SK-N-SH (cell line): ENCODE measurements around the gene DSE. TPM values are rescaled to one million over a fixed set of nuclear protein-coding genes. Genes with fewer than 3 reads are reported as not detected.

ENCODE experiments used
- CTCF ChIA-PET: fragments of 300-600, 350-600 bp; formaldehyde crosslinking; extraction: SDS; loops from one replicate; lab custom pipeline; 2021; lab: Yijun Ruan, JAX
- POLR2A ChIA-PET: fragments of 350-600 bp; sonication (Branson Sonifier 250); formaldehyde crosslinking; extraction: SDS; loops from one replicate; lab custom pipeline; 2020; ENCODE audit warnings: antibody characterized with exemption, inconsistent platforms; lab: Yijun Ruan, JAX
- DNase-seq: peaks from one replicate; pipeline ENCODE4 v3.0.0; 2012
- H2AFZ ChIP-seq: fragments of 200-600 bp; sonication (generic); 2 replicates; pipeline ENCODE4 v1.8.1; 2016; ENCODE audit warnings: antibody characterized with exemption, mild to moderate bottlenecking, low read depth
- H3F3A ChIP-seq: fragments of 200-600 bp; sonication (generic); replicated peaks from 2 replicates; pipeline ENCODE3; 2016; ENCODE audit warnings: antibody characterized with exemption, mild to moderate bottlenecking; ENCODE audit not compliant: insufficient read depth
- H3K27ac ChIP-seq, 2 experiments: fragments of 200-500 bp in 1 of 2; fragments of 200-600 bp in 1 of 2; sonication (Bioruptor generic) in 1 of 2; sonication (generic), shearing (Covaris generic) in 1 of 2; 2 replicates each; pipeline versions ENCODE4 v1.5.1 to v1.6.1; 2014 to 2016; ENCODE audit warnings: low read depth in 2 of 2, inconsistent platforms in 1 of 2, low read length in 1 of 2, mild to moderate bottlenecking in 1 of 2, mixed read lengths in 1 of 2
- H3K27me3 ChIP-seq: fragments of 200-600 bp; sonication (generic), shearing (Covaris generic); 2 replicates; pipeline ENCODE4 v1.6.1; 2016; ENCODE audit warnings: mixed run types; ENCODE audit not compliant: insufficient read depth
- H3K36me3 ChIP-seq, 2 experiments: fragments of 200-500 bp in 1 of 2; fragments of 200-600 bp in 1 of 2; sonication (Bioruptor generic) in 1 of 2; sonication (generic) in 1 of 2; replicated peaks in 1 of 2; 2 replicates each; pipeline versions ENCODE3 to v1.5.1; 2014 to 2016; ENCODE audit warnings: low read length in 1 of 2, mild to moderate bottlenecking in 1 of 2; ENCODE audit not compliant: insufficient read depth in 2 of 2, control insufficient read depth in 1 of 2
- H3K4me1 ChIP-seq, 2 experiments: fragments of 200-500 bp in 1 of 2; fragments of 200-600 bp in 1 of 2; sonication (Bioruptor generic) in 1 of 2; sonication (generic), shearing (Covaris generic) in 1 of 2; 2 replicates each; pipeline versions ENCODE4 v1.5.1 to v1.6.1; 2014 to 2016; ENCODE audit warnings: low read depth in 1 of 2, low read length in 1 of 2, mixed run types in 1 of 2; ENCODE audit not compliant: insufficient read depth in 2 of 2, control insufficient read depth in 1 of 2
- H3K4me2 ChIP-seq: fragments of 200-600 bp; sonication (generic), shearing (Covaris generic); 2 replicates; pipeline ENCODE4 v1.6.1; 2017; ENCODE audit warnings: mixed run types
- H3K4me3 ChIP-seq, 2 experiments: fragments of 200-500 bp in 1 of 2; fragments of 200-600 bp in 1 of 2; sonication (Bioruptor generic) in 1 of 2; sonication (generic), shearing (Covaris generic) in 1 of 2; 2 replicates each; pipeline versions ENCODE4 v1.5.1 to v1.8.1; 2014 to 2016; ENCODE audit warnings: low read depth in 2 of 2, inconsistent platforms in 1 of 2, low read length in 1 of 2, mild to moderate bottlenecking in 1 of 2, mixed read lengths in 1 of 2, moderate library complexity in 1 of 2
- H3K79me2 ChIP-seq: fragments of 200-600 bp; sonication (generic); 2 replicates; pipeline ENCODE4 v1.8.1; 2017; ENCODE audit warnings: mild to moderate bottlenecking; ENCODE audit not compliant: insufficient read depth
- H3K9ac ChIP-seq: fragments of 200-600 bp; sonication (generic); 2 replicates; pipeline ENCODE4 v1.6.1; 2017; ENCODE audit warnings: mixed run types
- H3K9me2 ChIP-seq: fragments of 200-600 bp; sonication (generic); 2 replicates; pipeline ENCODE4 v1.6.1; 2017; ENCODE audit warnings: mixed run types
- H3K9me3 ChIP-seq: fragments of 200-600 bp; sonication (generic); 2 replicates; pipeline ENCODE4 v1.6.1; 2017; ENCODE audit warnings: mixed run types, mild to moderate bottlenecking, moderate library complexity
- H4K20me1 ChIP-seq: fragments of 200-600 bp; sonication (generic); 2 replicates; pipeline ENCODE4 v1.6.1; 2017; ENCODE audit warnings: mild to moderate bottlenecking, mixed run types; ENCODE audit not compliant: insufficient read depth
- CTCF ChIP-seq: fragments of 200-600 bp; sonication (generic); IDR thresholded peaks from 2 replicates; pipeline ENCODE4 v1.6.1; 2017; ENCODE audit warnings: antibody characterized with exemption, mild to moderate bottlenecking, moderate library complexity
- FOSL2 ChIP-seq: IDR thresholded peaks from 2 replicates; pipeline ENCODE4 v1.4.0; 2012; ENCODE audit warnings: low read depth, mild to moderate bottlenecking, moderate library complexity, borderline replicate concordance
- FOXM1 ChIP-seq: IDR thresholded peaks from 2 replicates; pipeline ENCODE4 v1.4.0; 2012; ENCODE audit warnings: low read depth, mild to moderate bottlenecking
- GABPA ChIP-seq: IDR thresholded peaks from 2 replicates; pipeline ENCODE4 v1.4.0; 2012; ENCODE audit warnings: low read depth, mild to moderate bottlenecking
- IRF3 ChIP-seq: fragments of 150-350 bp; IDR thresholded peaks from 2 replicates; pipeline ENCODE4 v1.6.1; 2016; ENCODE audit warnings: mild to moderate bottlenecking, low read depth, low read length
- NFIC ChIP-seq: IDR thresholded peaks from 2 replicates; pipeline ENCODE4 v1.4.0; 2012; ENCODE audit warnings: borderline replicate concordance
- RAD21 ChIP-seq: IDR thresholded peaks from 2 replicates; pipeline ENCODE4 v1.6.1; 2012; ENCODE audit warnings: mild to moderate bottlenecking, low read length
- REST ChIP-seq: IDR thresholded peaks from 2 replicates; pipeline ENCODE4 v1.6.1; 2012; ENCODE audit warnings: mild to moderate bottlenecking, low read depth, low read length, moderate library complexity
- RFX5 ChIP-seq: IDR thresholded peaks from 2 replicates; pipeline ENCODE4 v1.6.1; 2012; ENCODE audit warnings: mild to moderate bottlenecking, improper control_type of control experiment, low read length
- SIN3A ChIP-seq: IDR thresholded peaks from 2 replicates; pipeline ENCODE4 v1.6.1; 2012; ENCODE audit warnings: low read depth, mild to moderate bottlenecking, low read length, moderate library complexity, borderline replicate concordance
- TEAD4 ChIP-seq: IDR thresholded peaks from 2 replicates; pipeline ENCODE4 v1.4.0; 2012; ENCODE audit warnings: mild to moderate bottlenecking, borderline replicate concordance; ENCODE audit not compliant: insufficient read depth
- USF2 ChIP-seq: fragments of 150-350 bp; IDR thresholded peaks from 2 replicates; pipeline ENCODE4 v1.6.1; 2017; ENCODE audit warnings: antibody characterized with exemption, low read length, low read depth, borderline replicate concordance
- polyA plus RNA-seq, 3 experiments: library from polyadenylated mRNA; depleted of rRNA; stranded (reverse); fragments of >200 nt; gene quantifications; 2 replicates each; pipeline ENCODE4 v1.2.3, GENCODE V29; 2012

Gene DSE
- polyA plus RNA-seq, 1 of the 3 experiments (the other 2 are of a cell fraction): 12.7 TPM

- no peak for TF ChIP-seq USF2
- no peak for TF ChIP-seq IRF3
- no peak for TF ChIP-seq CTCF
- no peak for TF ChIP-seq RFX5
Observed at GRCh38 chr6:116411284-116411623, 40.5 kb downstream of the DSE start (continued).

- Histone ChIP-seq H3K4me1 (peaks cover 8 to 18% of the 10 kb centered on the region in 2 experiments; a peak in 3 of 4 replicates), H3K4me3 (no peak overlapping the region), H3K4me2 (no peak overlapping the region), H2AFZ (no peak overlapping the region), H3K27ac (peak overlapping the region; percentile 47 to 77; a peak in 3 of 4 replicates), H3F3A (peaks cover 5% of the 10 kb centered on the region), H3K9me3 (no peaks in the 10 kb centered on the region), H3K9ac (no peak overlapping the region), H3K27me3 (no peaks in the 10 kb centered on the region), H3K79me2 (peaks cover 47% of the 10 kb centered on the region), H3K36me3 (peaks cover 2 to 7% of the 10 kb centered on the region in 2 experiments), H4K20me1 (no peaks in the 10 kb centered on the region), H3K9me2 (no peaks in the 10 kb centered on the region)
- TF ChIP-seq RAD21 (no peak), USF2 (no peak), GABPA (no peak), FOSL2 (no peak), NFIC (no peak), REST (no peak), SIN3A (no peak), IRF3 (no peak), FOXM1 (no peak), TEAD4 (no peak)
- POLR2A ChIA-PET: no interaction called here
- no peak for DNase-seq
- CTCF ChIA-PET: interaction anchor here (0.7 kb wide), 1 partner anchor 144 kb away, joined by 3 read pairs; no protein-coding TSS in a partner anchor
Observed at GRCh38 chr6:116412270-116412669, 41.5 kb downstream of the DSE start.
